ENCODE data around the gene WDR7. TPM values are rescaled to one million over a fixed set of nuclear protein-coding genes. Genes with fewer than 3 reads are reported as not detected.

The WDR7 gene
- total and polyA plus RNA-seq, 3 experiments from 2014 or later = 20.5 to 21.9 (median 20.6) TPM

- Histone ChIP-seq H3K9me3 (ENCODE audit: low read length) (no peaks in the 10 kb centered on the region), H3K4me3 (ENCODE audit: low read length) (no peak overlapping the region), H3K27me3 (ENCODE audit: insufficient read depth, low read length, poor library complexity, severe bottlenecking) (no peaks in the 10 kb centered on the region), H3K36me3 (ENCODE audit: insufficient read depth, low read length) (no peaks in the 10 kb centered on the region), H3K27ac (ENCODE audit: low read depth, low read length) (no peak overlapping the region), H3K4me1 (ENCODE audit: insufficient read depth, low read length) (peaks cover 11% of the 10 kb centered on the region)
- H3K9me3 Mint-ChIP-seq = no peaks in the 10 kb centered on the region
- CTCF ChIA-PET = no interaction called here
- H3K4me3 Mint-ChIP-seq = no peak overlapping the region
- DNase-seq = no peak
- no peaks in the 10 kb centered on the region for H3K27me3 Mint-ChIP-seq
- POLR2A ChIA-PET = interaction anchor here (0.7 kb wide), 1 partner anchor 1856 kb away, joined by 3 read pairs; no protein-coding TSS in a partner anchor
- peaks cover 0 to 12% (median 7%) of the 10 kb centered on the region in 3 donors for H3K36me3 Mint-ChIP-seq
- peak overlapping the region in 4 of 8 donors; percentile 48 to 90 (median 74) for H3K27ac Mint-ChIP-seq
- peaks cover 22 to 25% (median 24%) of the 10 kb centered on the region in 3 donors for H3K4me1 Mint-ChIP-seq
These were observed 96.0 kb downstream of the WDR7 start for GRCh38 chr18:56747032-56747658.

GRCh38 chr18:56747857-56748256 is 96.7 kb downstream of the WDR7 start:
- no peaks in the 10 kb centered on the region for H3K9me3 Mint-ChIP-seq
- no peak overlapping the region for H3K4me3 Mint-ChIP-seq
- Histone ChIP-seq H3K4me1 (ENCODE audit: insufficient read depth, low read length) (peaks cover 11% of the 10 kb centered on the region), H3K9me3 (ENCODE audit: low read length) (no peaks in the 10 kb centered on the region), H3K27ac (ENCODE audit: low read depth, low read length) (no peak overlapping the region), H3K4me3 (ENCODE audit: low read length) (no peak overlapping the region), H3K27me3 (ENCODE audit: insufficient read depth, low read length, poor library complexity, severe bottlenecking) (no peaks in the 10 kb centered on the region), H3K36me3 (ENCODE audit: insufficient read depth, low read length) (no peaks in the 10 kb centered on the region)
- H3K27me3 Mint-ChIP-seq = no peaks in the 10 kb centered on the region
- peak overlapping the region in 3 of 8 donors; percentile 5 to 66 (median 53) for H3K27ac Mint-ChIP-seq
- DNase-seq = no peak
- ChIA-PET POLR2A (interaction anchor here (0.7 kb wide), 1 partner anchor 1857 kb away, joined by 3 read pairs; no protein-coding TSS in a partner anchor), CTCF (no interaction called here)
- peaks cover 22 to 25% (median 24%) of the 10 kb centered on the region in 3 donors for H3K4me1 Mint-ChIP-seq
- peaks cover 0 to 12% (median 7%) of the 10 kb centered on the region in 3 donors for H3K36me3 Mint-ChIP-seq

GRCh38 chr18:56748698-56749268 is 97.6 kb downstream of the WDR7 start:
- Mint-ChIP-seq H3K9me3 (no peaks in the 10 kb centered on the region), H3K36me3 (peaks cover 0 to 12% (median 7%) of the 10 kb centered on the region in 3 donors), H3K4me3 (no peak overlapping the region), H3K4me1 (peaks cover 22 to 25% (median 24%) of the 10 kb centered on the region in 3 donors), H3K27me3 (no peaks in the 10 kb centered on the region), H3K27ac (no peak overlapping the region)
- POLR2A ChIA-PET = no interaction called here
- no peak overlapping the region for H3K4me3 ChIP-seq (ENCODE audit: low read length)
- H3K27ac ChIP-seq (ENCODE audit: low read depth, low read length) = no peak overlapping the region
- H3K36me3 ChIP-seq (ENCODE audit: insufficient read depth, low read length) = no peaks in the 10 kb centered on the region
- CTCF ChIA-PET = interaction anchor here (1.0 kb wide), 1 partner anchor 813 kb away, joined by 3 read pairs; no protein-coding TSS in a partner anchor
- DNase-seq = no peak
- no peaks in the 10 kb centered on the region for H3K9me3 ChIP-seq (ENCODE audit: low read length)
- H3K4me1 ChIP-seq (ENCODE audit: insufficient read depth, low read length) = peaks cover 11% of the 10 kb centered on the region
- no peaks in the 10 kb centered on the region for H3K27me3 ChIP-seq (ENCODE audit: insufficient read depth, low read length, poor library complexity, severe bottlenecking)

- peaks cover 4 to 37% (median 10%) of the 10 kb centered on the region in 3 donors for H3K36me3 Mint-ChIP-seq
- no peaks in the 10 kb centered on the region for H3K27me3 Mint-ChIP-seq
- no peak overlapping the region for H3K4me3 ChIP-seq (ENCODE audit: low read length)
- no peaks in the 10 kb centered on the region for H3K27me3 ChIP-seq (ENCODE audit: insufficient read depth, low read length, poor library complexity, severe bottlenecking)
- no peak overlapping the region for H3K4me3 Mint-ChIP-seq
- no peaks in the 10 kb centered on the region for H3K9me3 ChIP-seq (ENCODE audit: low read length)
- no peak overlapping the region for H3K27ac Mint-ChIP-seq
- H3K36me3 ChIP-seq (ENCODE audit: insufficient read depth, low read length) = peaks cover 8% of the 10 kb centered on the region
- no peak for DNase-seq
- POLR2A ChIA-PET = no interaction called here
- CTCF ChIA-PET = no interaction called here
- H3K4me1 Mint-ChIP-seq = no peaks in the 10 kb centered on the region
- no peaks in the 10 kb centered on the region for H3K9me3 Mint-ChIP-seq
- H3K4me1 ChIP-seq (ENCODE audit: insufficient read depth, low read length) = no peaks in the 10 kb centered on the region
- no peak overlapping the region for H3K27ac ChIP-seq (ENCODE audit: low read depth, low read length)
These were observed 105.8 kb downstream of the WDR7 start for GRCh38 chr18:56756966-56757365.

- Histone ChIP-seq H3K27me3 (ENCODE audit: insufficient read depth, low read length, poor library complexity, severe bottlenecking) (no peaks in the 10 kb centered on the region), H3K27ac (ENCODE audit: low read depth, low read length) (no peak overlapping the region), H3K9me3 (ENCODE audit: low read length) (no peaks in the 10 kb centered on the region), H3K4me3 (ENCODE audit: low read length) (no peak overlapping the region), H3K4me1 (ENCODE audit: insufficient read depth, low read length) (no peaks in the 10 kb centered on the region), H3K36me3 (ENCODE audit: insufficient read depth, low read length) (peaks cover 4% of the 10 kb centered on the region)
- Mint-ChIP-seq H3K27me3 (no peaks in the 10 kb centered on the region), H3K36me3 (peaks cover 15 to 45% (median 27%) of the 10 kb centered on the region in 3 donors), H3K9me3 (no peaks in the 10 kb centered on the region), H3K4me1 (peaks cover 0 to 11% (median 2%) of the 10 kb centered on the region in 3 donors), H3K4me3 (no peak overlapping the region), H3K27ac (peak overlapping the region in 1 of 8 donors; percentile 29)
- DNase-seq = no peak
- ChIA-PET CTCF (no interaction called here), POLR2A (no interaction called here)
These were observed 118.9 kb downstream of the WDR7 start for GRCh38 chr18:56770097-56770496.

GRCh38 chr18:56770873-56771272 is 119.7 kb downstream of the WDR7 start:
- H3K4me1 ChIP-seq (ENCODE audit: insufficient read depth, low read length) = no peaks in the 10 kb centered on the region
- POLR2A ChIA-PET = interaction anchor here (0.7 kb wide), 1 partner anchor 244 kb away, joined by 3 read pairs; no protein-coding TSS in a partner anchor
- CTCF ChIA-PET = no interaction called here

GRCh38 chr18:56775701-56776100 is 124.5 kb downstream of the WDR7 start:
- no peak overlapping the region for H3K4me3 Mint-ChIP-seq
- Histone ChIP-seq H3K27me3 (ENCODE audit: insufficient read depth, low read length, poor library complexity, severe bottlenecking) (no peaks in the 10 kb centered on the region), H3K9me3 (ENCODE audit: low read length) (no peaks in the 10 kb centered on the region), H3K4me1 (ENCODE audit: insufficient read depth, low read length) (no peaks in the 10 kb centered on the region), H3K36me3 (ENCODE audit: insufficient read depth, low read length) (no peaks in the 10 kb centered on the region), H3K4me3 (ENCODE audit: low read length) (no peak overlapping the region), H3K27ac (ENCODE audit: low read depth, low read length) (no peak overlapping the region)
- no peaks in the 10 kb centered on the region for H3K4me1 Mint-ChIP-seq
- no peaks in the 10 kb centered on the region for H3K9me3 Mint-ChIP-seq
- no peak overlapping the region for H3K27ac Mint-ChIP-seq
- ChIA-PET POLR2A (no interaction called here), CTCF (no interaction called here)
- no peak for DNase-seq
- no peaks in the 10 kb centered on the region for H3K27me3 Mint-ChIP-seq
- peaks cover 8 to 34% (median 11%) of the 10 kb centered on the region in 3 donors for H3K36me3 Mint-ChIP-seq

More at GRCh38 chr18:56770873-56771272, 119.7 kb downstream of the WDR7 start:
- H3K36me3 Mint-ChIP-seq = peaks cover 15 to 47% (median 27%) of the 10 kb centered on the region in 3 donors
- Histone ChIP-seq H3K27me3 (ENCODE audit: insufficient read depth, low read length, poor library complexity, severe bottlenecking) (no peaks in the 10 kb centered on the region), H3K36me3 (ENCODE audit: insufficient read depth, low read length) (peaks cover 4% of the 10 kb centered on the region), H3K4me3 (ENCODE audit: low read length) (no peak overlapping the region), H3K27ac (ENCODE audit: low read depth, low read length) (no peak overlapping the region), H3K9me3 (ENCODE audit: low read length) (no peaks in the 10 kb centered on the region)
- H3K27ac Mint-ChIP-seq = no peak overlapping the region
- H3K4me1 Mint-ChIP-seq = peaks cover 0 to 11% (median 2%) of the 10 kb centered on the region in 3 donors
- no peak for DNase-seq
- no peaks in the 10 kb centered on the region for H3K9me3 Mint-ChIP-seq
- no peaks in the 10 kb centered on the region for H3K27me3 Mint-ChIP-seq
- no peak overlapping the region for H3K4me3 Mint-ChIP-seq

GRCh38 chr18:56787390-56787789 is 136.2 kb downstream of the WDR7 start:
- Histone ChIP-seq H3K4me3 (ENCODE audit: low read length) (no peak overlapping the region), H3K27ac (ENCODE audit: low read depth, low read length) (no peak overlapping the region), H3K27me3 (ENCODE audit: insufficient read depth, low read length, poor library complexity, severe bottlenecking) (no peaks in the 10 kb centered on the region), H3K9me3 (ENCODE audit: low read length) (no peaks in the 10 kb centered on the region), H3K4me1 (ENCODE audit: insufficient read depth, low read length) (no peaks in the 10 kb centered on the region), H3K36me3 (ENCODE audit: insufficient read depth, low read length) (peaks cover 8% of the 10 kb centered on the region)
- DNase-seq = no peak
- no peaks in the 10 kb centered on the region for H3K4me1 Mint-ChIP-seq
- H3K27ac Mint-ChIP-seq = peak overlapping the region in 1 of 8 donors; percentile 56
- peaks cover 0 to 46% (median 16%) of the 10 kb centered on the region in 3 donors for H3K36me3 Mint-ChIP-seq
- H3K4me3 Mint-ChIP-seq = no peak overlapping the region
- no peaks in the 10 kb centered on the region for H3K9me3 Mint-ChIP-seq
- POLR2A ChIA-PET = no interaction called here
- H3K27me3 Mint-ChIP-seq = no peaks in the 10 kb centered on the region
- CTCF ChIA-PET = no interaction called here
